Heart right ventricle (tissue), 16 donors: ENCODE data around the gene ZNF444. TPM values are rescaled to one million over a fixed set of nuclear protein-coding genes. Genes with fewer than 3 reads are reported as not detected.

Source experiments
- ATAC-seq, 8 donors: fragments of 200-7000 bp; cut with Tn5 transposase; one replicate each; pipeline ENCODE4 v1.9.1; 2020; ENCODE audit warnings: mild to moderate bottlenecking in 8 of 8, moderate library complexity in 8 of 8, moderate number of reproducible peaks in 1 of 8
- DNase-seq, 2 donors: peaks; one replicate each; pipeline ENCODE4 v3.0.0-alpha.2; 2020
- H3K27ac ChIP-seq, 10 donors: fragments of 200-600 bp; sonication (generic) in 2 of 10; one replicate each; pipeline versions ENCODE4 v1.5.0 to v1.8.0; 2020 to 2022; ENCODE audit warnings: mild to moderate bottlenecking in 3 of 10
- H3K27me3 ChIP-seq, 7 donors: fragments of 200-600 bp; one replicate each; pipeline ENCODE4 v1.8.0; 2021 to 2022; ENCODE audit warnings: mild to moderate bottlenecking in 2 of 7
- H3K36me3 ChIP-seq, 9 donors: fragments of 200-600 bp; sonication (generic) in 1 of 9; one replicate each; pipeline versions ENCODE4 v1.5.0 to v1.8.0; 2020 to 2022; ENCODE audit warnings: mild to moderate bottlenecking in 2 of 9
- H3K4me1 ChIP-seq, 9 donors: fragments of 200-600 bp; sonication (generic) in 1 of 9; one replicate each; pipeline versions ENCODE4 v1.5.0 to v1.8.0; 2020 to 2022; ENCODE audit warnings: mild to moderate bottlenecking in 4 of 9
- H3K4me3 ChIP-seq, 10 donors: fragments of 200-600 bp; sonication (generic) in 2 of 10; one replicate each; pipeline versions ENCODE4 v1.5.0 to v1.8.0; 2020 to 2022; ENCODE audit warnings: mild to moderate bottlenecking in 7 of 10, moderate library complexity in 2 of 10
- H3K9me3 ChIP-seq, 11 donors: fragments of 200-600 bp in 10 of 11; sonication (generic) in 2 of 11; one replicate each; pipeline versions ENCODE4 v1.5.0 to v1.8.0; 2013 to 2022; ENCODE audit warnings: mild to moderate bottlenecking in 2 of 11, control low read depth in 1 of 11, moderate library complexity in 1 of 11
- CTCF ChIP-seq, 9 donors: fragments of 200-600 bp; sonication (generic) in 2 of 9; IDR thresholded peaks; one replicate each; pipeline versions ENCODE4 v1.5.0 to v1.8.0; 2021 to 2022; ENCODE audit warnings: antibody characterized with exemption in 9 of 9, mild to moderate bottlenecking in 5 of 9, moderate library complexity in 1 of 9
- WGBS, 2 donors: extraction: QIAGEN DNeasy Blood & Tissue Kit; methylation state at CpG; one replicate each; pipeline ENCODE4 v1.1.7; 2013; ENCODE audit warnings: inconsistent platforms in 1 of 2; 5-methylcytosine and 5-hydroxymethylcytosine counted together
- intact Hi-C, 10 donors: fragments of 100-400 bp; cut with DNase I; formaldehyde crosslinking; loops; one replicate each; pipeline versions ENCODE4 v1.11.1 to v1.14.2; 2022
- long read RNA-seq, 3 donors: library from polyadenylated mRNA; unstranded; transcript quantifications; one replicate each; pipeline ENCODE4 v2.0.0, GENCODE V29; 2020 to 2021
- polyA plus RNA-seq, 2 donors: library from polyadenylated mRNA; stranded (reverse); fragments of 200-250 nt; gene quantifications; one replicate each; pipeline ENCODE4 v1.2.3, GENCODE V29; 2013
- total RNA-seq, 10 donors: library from RNA; stranded (reverse); fragmentation: NEBNext Ultra II Directional in 3 of 10; extraction: Animal tissue kit (Norgen Biotek cat#: 25700) in 3 of 10; gene quantifications; one replicate each; pipeline versions ENCODE4 v1.2.1 to v1.2.4, GENCODE V29; 2021 to 2023
- donor health status: Arrhythmogenic right ventricular cardiomyopathy.
- donor health status: ischemic (EF 13 %, LVEDD 7.1; RV severe dilation, severe dysfunction).
- donor health status: healthy with polysubstance abuse.
- donor health status: DM: no; HTN: yes; CAD: no.
- donor health status: DM: no; HTN: no; CAD: no.
- donor health status: ischemic (EF 25% LVEDD 6.9; RV normal size, moderate dysfunction).
- donor health status: ischemic (EF 25% LVEDD 5.7; RV mildly dilated, moderate dysfunction).
- donor health status: healthy.
- donor health status: DM: yes; HTN: yes; CAD: no.
- donor health status: Ischemic cardiomyopathy.
- donor health status: ischemic (EF 35%, LVEDD 5.7; RV mildly dilated, moderate dysfunction).
- donor health status: nonischemic (EF 11% LVEDD 7.7; RV severe dilation, severe dysfunction).
- donor health status: DM: yes; HTN: yes; CAD: no.
- donor health status: PGD.
- donor health status: ischemic (EF 29% LVEDD 5.4; RV normal size, mild dysfunction).
- donor health status: nonischemic (EF 23%, LVEDD 6.1; RV moderate dilation, normal function).

ZNF444 gene
- total RNA-seq (10 to 100 TPM; 15.1 to 25.1 (median 22.2) TPM), polyA plus RNA-seq (10 to 100 TPM; 22.8 to 25.6 TPM)
- long read RNA-seq, donor 1, partial matches to known transcripts: 0 of 9 reads
- long read RNA-seq, donor 1, other reads (novel, unspliced or antisense): 7 of 9 reads
- long read RNA-seq, donor 2, full-length matches to known transcripts: 3 of 12 reads
- long read RNA-seq, donor 2, partial matches to known transcripts: 1 of 12 reads
- long read RNA-seq, donor 2, other reads (novel, unspliced or antisense): 8 of 12 reads
- long read RNA-seq, donor 3, full-length matches to known transcripts: 18 of 28 reads
- long read RNA-seq, donor 3, partial matches to known transcripts: 8 of 28 reads
- long read RNA-seq, donor 3, other reads (novel, unspliced or antisense): 2 of 28 reads

- H3K9me3 ChIP-seq: no peaks in the 10 kb centered on the region
- 0% methylated on average over 56 of the region's 56 CpGs for WGBS, 2 donors
- TF ChIP-seq CTCF (IDR thresholded peaks at IDR 0.05): no peak
- H3K36me3 ChIP-seq: peaks cover 0 to 2% (median 0%) of the 10 kb centered on the region in 9 donors
- peak; percentile 99 for DNase-seq
- peak within 1 kb of the TSS; percentile 36 to 70 (median 64) for H3K4me3 ChIP-seq
- H3K27me3 ChIP-seq: no peaks in the 10 kb centered on the region
- peak within 1 kb of the TSS; percentile 30 to 90 (median 86) for H3K27ac ChIP-seq
- intact Hi-C loops: loop anchor here in 6 of 10 donors (1.0 to 10.0 kb wide), 5 partner anchors 17 to 174 kb away; partner anchors contain the start of genes ZNF787 (in 4 of the 6) and ZSCAN5A (in 3 of the 6)
- peak; percentile 93 to 97 (median 96) for ATAC-seq
- peaks cover 0 to 29% (median 17%) of the 10 kb centered on the region in 9 donors for H3K4me1 ChIP-seq
Measured at GRCh38 chr19:56140583-56141416, at the start of gene ZNF444. ZNF444 (plus strand) TSS chr19:56141287; CDS start chr19:56146912, 5,625 bp downstream.

- Histone ChIP-seq H3K27ac (peak overlapping the region in 5 of 10 donors; percentile 48 to 61 (median 53)), H3K36me3 (peaks cover 0 to 69% (median 4%) of the 10 kb centered on the region in 9 donors), H3K4me3 (peak overlapping the region in 6 of 10 donors; percentile 5 to 31 (median 26)), H3K27me3 (no peaks in the 10 kb centered on the region), H3K9me3 (no peaks in the 10 kb centered on the region), H3K4me1 (peaks cover 3 to 46% (median 22%) of the 10 kb centered on the region in 9 donors)
- TF ChIP-seq CTCF (IDR thresholded peaks at IDR 0.05): no peak
- ATAC-seq (peak in 3 of 8 donors; percentile 6 to 12 (median 9)), DNase-seq (no peak)
- 76 to 92% methylated on average over 38 of the region's 38 CpGs for WGBS, 2 donors
- intact Hi-C loops: loop anchor here in 1 of 10 donors (5.0 kb wide), 1 partner anchor 70 kb away; no protein-coding TSS in a partner anchor
Measured at GRCh38 chr19:56091751-56092546, 49.1 kb upstream of the ZNF444 start.

- Histone ChIP-seq H3K4me1 (peaks cover 7 to 52% (median 30%) of the 10 kb centered on the region in 9 donors), H3K4me3 (no peak overlapping the region), H3K27me3 (no peaks in the 10 kb centered on the region), H3K9me3 (no peaks in the 10 kb centered on the region), H3K27ac (peak overlapping the region in 1 of 10 donors; percentile 53), H3K36me3 (peaks cover 0 to 71% (median 4%) of the 10 kb centered on the region in 9 donors)
- intact Hi-C loops: loop anchor here in 1 of 10 donors (5.0 kb wide), 1 partner anchor 69 kb away; no protein-coding TSS in a partner anchor
- no peak for TF ChIP-seq CTCF (IDR thresholded peaks at IDR 0.05)
- WGBS, 2 donors: 98 to 100% methylated on average over 32 of the region's 32 CpGs
- ATAC-seq (no peak), DNase-seq (no peak)
Measured at GRCh38 chr19:56092685-56093631, 48.1 kb upstream of the ZNF444 start.
